PC-9 (cell line): ENCODE measurements around the gene MTHFD1. TPM values are rescaled to one million over a fixed set of nuclear protein-coding genes. Genes with fewer than 3 reads are reported as not detected.

Source experiments
- BruUV-seq: library from RNA; stranded (reverse); fragments of 400-500 nt; replicated peaks from 2 replicates; lab custom pipeline; 2021; lab: Mats Ljungman, UMichigan
- CTCF ChIA-PET: fragments of 300-600 bp; sonication (Branson Sonifier 250); formaldehyde crosslinking; loops from one replicate; lab custom pipeline; 2022; ENCODE audit warnings: antibody characterized with exemption; lab: Charles Lee
- POLR2A ChIA-PET: fragments of 300-600 bp; sonication (Branson Sonifier 250); formaldehyde crosslinking; loops from one replicate; lab custom pipeline; 2022; ENCODE audit warnings: antibody characterized with exemption; ENCODE audit not compliant: unreplicated experiment; lab: Charles Lee
- DNase-seq, 2 experiments: peaks; one replicate each; pipeline versions ENCODE4 v3.0.0 to v3.0.0-alpha.2; 2015 to 2022; ENCODE audit warnings: mixed read lengths in 1 of 2
- H2AFZ ChIP-seq: fragments of 200-600 bp; sonication (generic); 2 replicates; pipeline ENCODE4 v1.8.1; 2017; ENCODE audit warnings: antibody characterized with exemption
- H3F3A ChIP-seq: fragments of 200-600 bp; sonication (generic); 2 replicates; pipeline ENCODE4 v1.8.1; 2017; ENCODE audit warnings: antibody characterized with exemption, mild to moderate bottlenecking, low read depth; ENCODE audit not compliant: insufficient read depth
- H3K27ac ChIP-seq: fragments of 200-600 bp; sonication (generic); 2 replicates; pipeline ENCODE4 v1.6.1; 2016; ENCODE audit warnings: mixed run types
- H3K27me3 ChIP-seq: fragments of 200-600 bp; sonication (generic); 2 replicates; pipeline ENCODE4 v1.6.1; 2016; ENCODE audit warnings: low read depth, mixed run types; ENCODE audit not compliant: insufficient read depth
- H3K36me3 ChIP-seq: fragments of 200-600 bp; sonication (generic); 2 replicates; pipeline ENCODE4 v1.6.1; 2016; ENCODE audit warnings: low read depth, mixed run types
- H3K4me1 ChIP-seq: fragments of 200-600 bp; sonication (generic); replicated peaks from 2 replicates; pipeline ENCODE4 v1.6.1; 2016; ENCODE audit warnings: mixed run types; ENCODE audit not compliant: insufficient read depth
- H3K4me2 ChIP-seq: fragments of 200-600 bp; sonication (generic); 2 replicates; pipeline ENCODE4 v1.6.1; 2017; ENCODE audit warnings: mixed run types
- H3K4me3 ChIP-seq: fragments of 200-600 bp; sonication (generic); 2 replicates; pipeline ENCODE4 v1.6.1; 2016; ENCODE audit warnings: mixed run types
- H3K79me2 ChIP-seq: fragments of 200-600 bp; sonication (generic); 2 replicates; pipeline ENCODE4 v1.6.1; 2017; ENCODE audit warnings: low read depth, mixed run types
- H3K9me2 ChIP-seq: fragments of 200-600 bp; sonication (generic); 2 replicates; pipeline ENCODE4 v1.8.1; 2017; ENCODE audit warnings: mild to moderate bottlenecking; ENCODE audit not compliant: insufficient read depth
- H3K9me3 ChIP-seq: fragments of 200-600 bp; sonication (generic); 2 replicates; pipeline ENCODE4 v1.8.1; 2016; ENCODE audit warnings: low read depth; ENCODE audit not compliant: insufficient read depth
- H4K20me1 ChIP-seq: fragments of 200-600 bp; sonication (generic); 2 replicates; pipeline ENCODE4 v1.8.1; 2017; ENCODE audit not compliant: insufficient read depth
- EZH2 ChIP-seq: fragments of 200-600 bp; sonication (generic); IDR thresholded peaks from 2 replicates; pipeline ENCODE4 v1.8.0; 2017; ENCODE audit warnings: antibody characterized with exemption, low read depth
- intact Hi-C: fragments of 100-400 bp; cut with micrococcal nuclease; formaldehyde crosslinking; loops from one replicate; pipeline ENCODE4 v1.10.0; 2022; ENCODE audit not compliant: unreplicated experiment
- total RNA-seq: library from RNA; stranded (reverse); gene quantifications from 2 replicates; pipeline ENCODE4 v1.2.3, GENCODE V29; 2021
- TF ChIP-seq, protein P1 (sequence below): fragments of 200-600 bp; sonication (generic); conservative IDR thresholded peaks from 2 replicates; pipeline ENCODE4 v1.6.1; 2017; ENCODE audit warnings: mixed run types, antibody characterized with exemption, mild to moderate bottlenecking, moderate library complexity

The MTHFD1 gene
- total RNA-seq, 1 experiment from 2014 or later, result 161 TPM

DNA sequence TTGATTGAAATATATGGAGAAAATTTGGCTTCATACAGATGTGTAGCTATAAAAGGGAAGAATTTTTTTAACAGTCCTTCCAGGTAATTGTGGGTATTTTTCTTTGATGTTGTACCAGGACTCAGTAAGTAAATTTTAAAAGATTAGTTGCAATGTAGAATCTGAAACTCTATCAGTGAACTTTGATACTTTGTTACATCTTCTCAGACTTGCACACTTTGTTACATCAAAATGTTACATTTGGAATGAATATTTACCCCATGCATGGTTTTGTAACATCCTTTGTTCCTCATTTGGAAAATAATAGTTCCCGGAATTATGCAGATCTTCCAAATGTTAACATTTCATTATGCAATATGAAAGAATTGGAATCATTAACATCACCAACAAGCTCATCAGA lies 13.8 kb downstream of the MTHFD1 start:
- POLR2A ChIA-PET, result no interaction called here
- Histone ChIP-seq H3K4me1 (no peaks in the 10 kb centered on the region), H4K20me1 (peaks cover 4% of the 10 kb centered on the region; the same call in 1 of the 2 replicates), H3K36me3 (peaks cover 19% of the 10 kb centered on the region; the same call in 1 of the 2 replicates), H3K9me3 (no peaks in the 10 kb centered on the region), H3K4me2 (no peak overlapping the region), H3K27ac (no peak overlapping the region), H3K9me2 (no peaks in the 10 kb centered on the region), H2AFZ (no peak overlapping the region), H3K4me3 (no peak overlapping the region), H3F3A (no peaks in the 10 kb centered on the region), H3K79me2 (peaks cover 41% of the 10 kb centered on the region), H3K27me3 (no peaks in the 10 kb centered on the region)
- no peak for DNase-seq
- CTCF ChIA-PET, result interaction anchor here (0.5 to 1.0 kb wide), 3 partner anchors 17 to 56 kb away, joined by 3 to 5 read pairs (median 4); no protein-coding TSS in a partner anchor
- BruUV-seq, result no TSS peak
- TF ChIP-seq EZH2, result no peak
- TF ChIP-seq, protein P1, sequence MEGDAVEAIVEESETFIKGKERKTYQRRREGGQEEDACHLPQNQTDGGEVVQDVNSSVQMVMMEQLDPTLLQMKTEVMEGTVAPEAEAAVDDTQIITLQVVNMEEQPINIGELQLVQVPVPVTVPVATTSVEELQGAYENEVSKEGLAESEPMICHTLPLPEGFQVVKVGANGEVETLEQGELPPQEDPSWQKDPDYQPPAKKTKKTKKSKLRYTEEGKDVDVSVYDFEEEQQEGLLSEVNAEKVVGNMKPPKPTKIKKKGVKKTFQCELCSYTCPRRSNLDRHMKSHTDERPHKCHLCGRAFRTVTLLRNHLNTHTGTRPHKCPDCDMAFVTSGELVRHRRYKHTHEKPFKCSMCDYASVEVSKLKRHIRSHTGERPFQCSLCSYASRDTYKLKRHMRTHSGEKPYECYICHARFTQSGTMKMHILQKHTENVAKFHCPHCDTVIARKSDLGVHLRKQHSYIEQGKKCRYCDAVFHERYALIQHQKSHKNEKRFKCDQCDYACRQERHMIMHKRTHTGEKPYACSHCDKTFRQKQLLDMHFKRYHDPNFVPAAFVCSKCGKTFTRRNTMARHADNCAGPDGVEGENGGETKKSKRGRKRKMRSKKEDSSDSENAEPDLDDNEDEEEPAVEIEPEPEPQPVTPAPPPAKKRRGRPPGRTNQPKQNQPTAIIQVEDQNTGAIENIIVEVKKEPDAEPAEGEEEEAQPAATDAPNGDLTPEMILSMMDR, result no peak
- intact Hi-C loops, result no loop called here

DNA sequence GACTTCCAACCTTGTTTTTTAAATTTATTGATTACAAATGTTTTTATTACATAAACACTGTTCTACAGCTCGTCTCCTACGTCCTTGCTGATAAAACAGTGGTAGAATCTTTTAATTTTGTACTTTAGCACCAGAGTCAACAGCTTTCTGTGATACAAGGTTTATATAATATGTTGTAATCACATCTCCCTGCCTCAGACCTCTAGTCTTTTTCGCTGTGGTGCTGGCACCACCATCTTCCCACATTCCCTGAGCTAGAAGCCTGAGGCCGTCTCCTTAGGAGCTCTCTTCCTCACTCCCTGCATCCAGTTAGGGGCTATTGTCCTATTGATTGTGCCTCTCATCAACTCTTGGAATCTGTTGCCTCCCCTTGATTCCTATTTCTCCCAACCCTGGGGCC lies 17.1 kb downstream of the MTHFD1 start:
- Histone ChIP-seq H3K4me1 (peaks cover 14% of the 10 kb centered on the region), H4K20me1 (peaks cover 4% of the 10 kb centered on the region; the same call in 1 of the 2 replicates), H3K27me3 (no peaks in the 10 kb centered on the region), H3K4me2 (no peak overlapping the region), H2AFZ (no peak overlapping the region), H3K9me3 (no peaks in the 10 kb centered on the region), H3K9me2 (no peaks in the 10 kb centered on the region), H3K4me3 (no peak overlapping the region), H3K27ac (no peak overlapping the region), H3F3A (peaks cover 4% of the 10 kb centered on the region), H3K79me2 (peaks cover 18% of the 10 kb centered on the region; the same call in 1 of the 2 replicates), H3K36me3 (peaks cover 15% of the 10 kb centered on the region; the same call in 1 of the 2 replicates)
- intact Hi-C loops, result no loop called here
- CTCF ChIA-PET, result no interaction called here
- BruUV-seq, result no TSS peak
- TF ChIP-seq, protein P1, result no peak
- no peak for TF ChIP-seq EZH2
- POLR2A ChIA-PET, result no interaction called here
- no peak for DNase-seq

DNA sequence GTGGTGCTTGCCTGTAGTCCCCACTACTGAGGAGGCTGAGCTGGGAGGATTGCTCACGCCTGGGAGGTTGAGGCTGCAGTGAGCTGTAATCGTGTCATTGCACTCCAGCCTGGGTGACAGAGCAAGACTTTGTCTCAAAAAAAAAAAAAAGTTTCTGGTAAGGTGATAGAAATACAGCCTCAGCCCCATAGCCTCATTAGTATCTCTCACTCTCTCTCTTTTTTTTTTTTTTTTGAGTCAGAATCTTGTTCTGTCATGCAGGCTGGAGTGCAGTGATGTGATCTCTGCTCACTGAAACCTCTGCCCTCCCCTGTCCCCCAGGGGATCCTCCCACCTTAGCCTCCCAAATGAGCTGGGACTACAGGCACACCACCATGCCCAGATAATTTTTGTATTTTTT lies 19.2 kb downstream of the MTHFD1 start:
- Histone ChIP-seq H3K4me1 (peaks cover 22% of the 10 kb centered on the region), H3K9me3 (no peaks in the 10 kb centered on the region), H4K20me1 (0 out of 2 replicates have a peak, but pooled peaks cover 4% of the 10 kb centered on the region), H2AFZ (no peak overlapping the region), H3F3A (peaks cover 9% of the 10 kb centered on the region), H3K4me3 (no peak overlapping the region), H3K27ac (no peak overlapping the region), H3K4me2 (no peak overlapping the region), H3K27me3 (no peaks in the 10 kb centered on the region), H3K79me2 (peaks cover 14% of the 10 kb centered on the region; the same call in 1 of the 2 replicates), H3K36me3 (peaks cover 8% of the 10 kb centered on the region; the same call in 1 of the 2 replicates), H3K9me2 (no peaks in the 10 kb centered on the region)
- ChIA-PET CTCF (no interaction called here), POLR2A (no interaction called here)
- TF ChIP-seq, protein P1, result no peak
- TF ChIP-seq EZH2, result no peak
- no peak for DNase-seq
- intact Hi-C loops, result no loop called here
- BruUV-seq, result no TSS peak
